CD4-positive, CD25-positive, alpha-beta regulatory T cell (primary cell): Measurements from ENCODE around the gene PPP1R3E. TPM values are rescaled to one million over a fixed set of nuclear protein-coding genes. Genes with fewer than 3 reads are reported as not detected.

Experiments
- ATAC-seq, 2 donors: fragments of 150-1000 bp; cut with Tn5 transposase; one replicate each; pipeline ENCODE4 v1.10.0; 2021; ENCODE audit warnings: low read depth in 2 of 2, moderate number of reproducible peaks in 2 of 2, moderate library complexity in 1 of 2
- DNase-seq, 3 donors: peaks; one replicate each; pipeline versions ENCODE4 v3.0.0 to v3.0.0-alpha.2; 2012 to 2022; ENCODE audit warnings: mixed read lengths in 1 of 3
- H3K27ac ChIP-seq: one replicate; pipeline ENCODE4 v1.7.0; 2013; ENCODE audit warnings: mild to moderate bottlenecking, low read length; ENCODE audit not compliant: insufficient read depth, poor library complexity, severe bottlenecking
- H3K27me3 ChIP-seq: one replicate; pipeline ENCODE4 v1.7.0; 2013; ENCODE audit warnings: low read length; ENCODE audit not compliant: control insufficient read depth, insufficient read depth
- H3K36me3 ChIP-seq: one replicate; pipeline ENCODE4 v1.7.0; 2013; ENCODE audit warnings: mild to moderate bottlenecking, low read length, moderate library complexity; ENCODE audit not compliant: control insufficient read depth, insufficient read depth
- H3K4me1 ChIP-seq: 2 replicates; pipeline ENCODE4 v1.7.0; 2013; ENCODE audit warnings: mild to moderate bottlenecking, low read length; ENCODE audit not compliant: insufficient read depth, control insufficient read depth, poor library complexity, severe bottlenecking
- H3K4me3 ChIP-seq: one replicate; pipeline ENCODE4 v1.7.0; 2013; ENCODE audit warnings: low read depth, mild to moderate bottlenecking, low read length, moderate library complexity
- H3K9me3 ChIP-seq, 2 experiments: 1 replicate in 1 of 2; 2 replicates in 1 of 2; pipeline ENCODE4 v1.7.0; 2013; ENCODE audit warnings: low read length in 2 of 2, mild to moderate bottlenecking in 1 of 2, moderate library complexity in 1 of 2; ENCODE audit not compliant: control insufficient read depth in 2 of 2
- H3K27ac Mint-ChIP-seq, 3 donors: one replicate each; pipeline ENCODE4 v1.8.0; 2020 to 2022; ENCODE audit warnings: mild to moderate bottlenecking in 3 of 3, mixed read lengths in 3 of 3, moderate library complexity in 2 of 3
- H3K27me3 Mint-ChIP-seq: one replicate; pipeline ENCODE4 v1.8.0; 2022; ENCODE audit warnings: mild to moderate bottlenecking, mixed read lengths
- H3K36me3 Mint-ChIP-seq: one replicate; pipeline ENCODE4 v1.8.0; 2020; ENCODE audit warnings: mixed read lengths
- H3K4me1 Mint-ChIP-seq, 4 donors: one replicate each; pipeline ENCODE4 v1.8.0; 2020 to 2022; ENCODE audit warnings: mixed read lengths in 4 of 4, mild to moderate bottlenecking in 1 of 4
- H3K4me3 Mint-ChIP-seq, 4 donors: one replicate each; pipeline ENCODE4 v1.8.0; 2020 to 2022; ENCODE audit warnings: mild to moderate bottlenecking in 4 of 4, mixed read lengths in 4 of 4, moderate library complexity in 3 of 4
- H3K9me3 Mint-ChIP-seq, 7 donors: one replicate each; pipeline ENCODE4 v1.8.0; 2020 to 2022; ENCODE audit warnings: mixed read lengths in 7 of 7, mild to moderate bottlenecking in 3 of 7, moderate library complexity in 2 of 7
- polyA plus RNA-seq, 4 donors: library from polyadenylated mRNA; unstranded; fragments of 300-500 nt; fragmentation: Illumina TruSeq; gene quantifications; one replicate each; pipeline ENCODE4 v1.2.3, GENCODE V29; 2021
- total RNA-seq: library from RNA; stranded (reverse); gene quantifications from one replicate; pipeline ENCODE4 v1.2.3, GENCODE V29; 2022

Gene PPP1R3E
- total RNA-seq (33.2 TPM), polyA plus RNA-seq (1 to 10 TPM; 2.5 to 4.6 (median 2.9) TPM)

- Histone ChIP-seq H3K4me1 (peaks cover 31% of the 10 kb centered on the region), H3K4me3 (peak within 1 kb of the TSS; percentile 83), H3K27me3 (no peaks in the 10 kb centered on the region), H3K36me3 (peaks cover 3% of the 10 kb centered on the region), H3K9me3 (no peaks in the 10 kb centered on the region), H3K27ac (peak within 1 kb of the TSS; percentile 97)
- H3K4me3 Mint-ChIP-seq: peak within 1 kb of the TSS; percentile 96 to 100 (median 99)
- peak; percentile 46 to 52 for ATAC-seq
- H3K27me3 Mint-ChIP-seq: peaks cover 39% of the 10 kb centered on the region
- peak within 1 kb of the TSS; percentile 99 to 100 (median 99) for H3K27ac Mint-ChIP-seq
- H3K36me3 Mint-ChIP-seq: peaks cover 5% of the 10 kb centered on the region
- H3K4me1 Mint-ChIP-seq: peaks cover 0 to 24% (median 7%) of the 10 kb centered on the region in 4 donors
- peak; percentile 85 to 95 (median 86) for DNase-seq
- H3K9me3 Mint-ChIP-seq: peaks cover 0 to 1% (median 0%) of the 10 kb centered on the region in 7 donors
These were observed at the start of gene PPP1R3E for GRCh38 chr14:23302290-23303225. Gene PPP1R3E (minus strand): TSS chr14:23302859. CDS start chr14:23302576, 283 bp downstream.

- H3K4me1 Mint-ChIP-seq: peaks cover 2 to 17% (median 9%) of the 10 kb centered on the region in 4 donors
- Histone ChIP-seq H3K9me3 (no peaks in the 10 kb centered on the region), H3K36me3 (no peaks in the 10 kb centered on the region), H3K27me3 (peaks cover 18% of the 10 kb centered on the region), H3K4me1 (peaks cover 6% of the 10 kb centered on the region), H3K4me3 (no peak overlapping the region), H3K27ac (no peak overlapping the region)
- H3K27ac Mint-ChIP-seq: no peak overlapping the region
- ATAC-seq (peak in 1 of 2 donors; percentile 14), DNase-seq (no peak)
- H3K4me3 Mint-ChIP-seq: peak overlapping the region in 3 of 4 donors; percentile 33 to 79 (median 60)
- H3K36me3 Mint-ChIP-seq: peaks cover 12% of the 10 kb centered on the region
- peaks cover 56% of the 10 kb centered on the region for H3K27me3 Mint-ChIP-seq
- H3K9me3 Mint-ChIP-seq: peaks cover 0 to 7% (median 0%) of the 10 kb centered on the region in 7 donors
These were observed 49.2 kb upstream of the PPP1R3E start for GRCh38 chr14:23351681-23352505.

GRCh38 chr14:23349156-23349845, 46.6 kb upstream of the PPP1R3E start:
- H3K27me3 Mint-ChIP-seq: peaks cover 54% of the 10 kb centered on the region
- H3K27ac ChIP-seq: no peak overlapping the region
- peaks cover 16% of the 10 kb centered on the region for H3K27me3 ChIP-seq
- no peaks in the 10 kb centered on the region for H3K36me3 ChIP-seq
- DNase-seq (no peak), ATAC-seq (no peak)
- no peaks in the 10 kb centered on the region for H3K9me3 ChIP-seq
- H3K4me3 ChIP-seq: no peak overlapping the region
- H3K4me1 ChIP-seq: peaks cover 6% of the 10 kb centered on the region
- H3K9me3 Mint-ChIP-seq: peaks cover 0 to 7% (median 0%) of the 10 kb centered on the region in 7 donors
- H3K4me1 Mint-ChIP-seq: peaks cover 2 to 17% (median 9%) of the 10 kb centered on the region in 4 donors
- H3K36me3 Mint-ChIP-seq: peaks cover 12% of the 10 kb centered on the region
- H3K27ac Mint-ChIP-seq: no peak overlapping the region
- peak overlapping the region in 2 of 4 donors; percentile 49 to 53 for H3K4me3 Mint-ChIP-seq

- Mint-ChIP-seq H3K27me3 (peaks cover 48% of the 10 kb centered on the region), H3K36me3 (peaks cover 12% of the 10 kb centered on the region), H3K4me3 (no peak overlapping the region), H3K9me3 (peaks cover 0 to 7% (median 0%) of the 10 kb centered on the region in 7 donors), H3K4me1 (peaks cover 2 to 16% (median 5%) of the 10 kb centered on the region in 4 donors), H3K27ac (no peak overlapping the region)
- DNase-seq (no peak), ATAC-seq (no peak)
- H3K9me3 ChIP-seq: no peaks in the 10 kb centered on the region
- no peak overlapping the region for H3K4me3 ChIP-seq
- peaks cover 6% of the 10 kb centered on the region for H3K4me1 ChIP-seq
- H3K36me3 ChIP-seq: no peaks in the 10 kb centered on the region
- no peak overlapping the region for H3K27ac ChIP-seq
- H3K27me3 ChIP-seq: peaks cover 10% of the 10 kb centered on the region
These were observed 45.6 kb upstream of the PPP1R3E start for GRCh38 chr14:23348297-23348655.

- Mint-ChIP-seq H3K4me3 (no peak overlapping the region), H3K9me3 (peaks cover 0 to 7% (median 0%) of the 10 kb centered on the region in 7 donors), H3K36me3 (peaks cover 12% of the 10 kb centered on the region), H3K4me1 (peaks cover 0 to 10% (median 0%) of the 10 kb centered on the region in 4 donors), H3K27me3 (peaks cover 48% of the 10 kb centered on the region), H3K27ac (no peak overlapping the region)
- DNase-seq (no peak), ATAC-seq (no peak)
- Histone ChIP-seq H3K4me3 (no peak overlapping the region), H3K36me3 (no peaks in the 10 kb centered on the region), H3K4me1 (peaks cover 6% of the 10 kb centered on the region), H3K9me3 (no peaks in the 10 kb centered on the region), H3K27me3 (peaks cover 6% of the 10 kb centered on the region), H3K27ac (no peak overlapping the region)
These were observed 45.0 kb upstream of the PPP1R3E start for GRCh38 chr14:23347406-23348296.

GRCh38 chr14:23346693-23347405, 44.2 kb upstream of the PPP1R3E start:
- Mint-ChIP-seq H3K4me1 (peaks cover 0 to 9% (median 0%) of the 10 kb centered on the region in 4 donors), H3K27me3 (peaks cover 52% of the 10 kb centered on the region), H3K9me3 (peaks cover 0 to 7% (median 0%) of the 10 kb centered on the region in 7 donors), H3K4me3 (no peak overlapping the region), H3K36me3 (peaks cover 12% of the 10 kb centered on the region), H3K27ac (no peak overlapping the region)
- ATAC-seq (no peak), DNase-seq (no peak)
- H3K27ac ChIP-seq: no peak overlapping the region
- H3K27me3 ChIP-seq: peaks cover 9% of the 10 kb centered on the region
- H3K4me1 ChIP-seq: peaks cover 4% of the 10 kb centered on the region
- no peaks in the 10 kb centered on the region for H3K36me3 ChIP-seq
- H3K4me3 ChIP-seq: no peak overlapping the region
- H3K9me3 ChIP-seq: no peaks in the 10 kb centered on the region
